Left cardiac atrium (tissue), 4 donors: Measurements from ENCODE around the gene KIF21B. TPM values are rescaled to one million over a fixed set of nuclear protein-coding genes. Genes with fewer than 3 reads are reported as not detected.
A peak's percentile ranks its signal among the peaks of the same experiment; 100 is the strongest.

ENCODE experiments used
- ATAC-seq, 2 donors: fragments of 200-7000 bp; cut with Tn5 transposase; one replicate each; pipeline ENCODE4 v1.9.1; 2020; ENCODE audit warnings: mild to moderate bottlenecking in 2 of 2, moderate library complexity in 2 of 2
- DNase-seq: peaks from one replicate; pipeline ENCODE4 v3.0.0-alpha.2; 2020
- intact Hi-C, 2 donors: fragments of 100-400 bp; cut with DNase I; formaldehyde crosslinking; loops; one replicate each; pipeline versions ENCODE4 v1.14.1 to v1.15.1; 2022 to 2023
- total RNA-seq, 2 donors: library from RNA; stranded (reverse); fragmentation: NEBNext Ultra II Directional; extraction: Animal tissue kit (Norgen Biotek cat#: 25700); gene quantifications; one replicate each; pipeline ENCODE4 v1.2.1, GENCODE V29; 2021
- donor health status: DM: no; HTN: yes; CAD: no.
- donor health status: DM: no; HTN: yes; CAD: no; lungs with severe emphysema.
- donor health status: DM: yes; HTN: yes; CAD: no.
- donor health status: Dilated cardiomyopathy.

KIF21B gene
- total RNA-seq, 2 donors from 2014 or later: 0.94 to 1.0 TPM

- DNase-seq (no peak), ATAC-seq (no peak)
- intact Hi-C loops: loop anchor here in 1 of 2 donors (10.0 kb wide), 2 partner anchors 138 to 248 kb away; partner anchors contain the start of gene CACNA1S
These were observed 46.3 kb downstream of the KIF21B start for GRCh38 chr1:200977071-200977754.

GRCh38 chr1:200976634-200977033, 46.9 kb downstream of the KIF21B start:
- intact Hi-C loops: loop anchor here in 1 of 2 donors (10.0 kb wide), 2 partner anchors 138 to 248 kb away; partner anchors contain the start of gene CACNA1S
- DNase-seq (no peak), ATAC-seq (no peak)

GRCh38 chr1:200975458-200975857, 48.1 kb downstream of the KIF21B start:
- no peak for DNase-seq
- intact Hi-C loops: loop anchor here in 1 of 2 donors (10.0 kb wide), 2 partner anchors 139 to 249 kb away; partner anchors contain the start of gene CACNA1S
- no peak for ATAC-seq

- no peak for ATAC-seq
- DNase-seq: no peak
- intact Hi-C loops: loop anchor here (5.0 to 10.0 kb wide), 3 partner anchors 140 to 250 kb away; partner anchors contain the start of gene CACNA1S (in 1 of the 2)
These were observed 48.8 kb downstream of the KIF21B start for GRCh38 chr1:200974711-200975110.

GRCh38 chr1:200973937-200974657, 49.4 kb downstream of the KIF21B start:
- intact Hi-C loops: loop anchor here (2.0 to 10.0 kb wide), 4 partner anchors 141 to 251 kb away; partner anchors contain the start of gene CACNA1S (in 1 of the 2)
- ATAC-seq: no peak
- no peak for DNase-seq

- DNase-seq: no peak
- no peak for ATAC-seq
- intact Hi-C loops: loop anchor here (2.0 to 10.0 kb wide), 4 partner anchors 142 to 252 kb away; partner anchors contain the start of gene CACNA1S (in 1 of the 2)
These were observed 50.4 kb downstream of the KIF21B start for GRCh38 chr1:200972985-200973742.

- DNase-seq (peak; percentile 76), ATAC-seq (peak; percentile 37 to 81)
- intact Hi-C loops: loop anchor here (2.0 to 10.0 kb wide), 5 partner anchors 71 to 253 kb away; partner anchors contain the start of gene CACNA1S (in 1 of the 2)
These were observed 51.4 kb downstream of the KIF21B start for GRCh38 chr1:200971955-200972711.

GRCh38 chr1:200971428-200971903, 52.0 kb downstream of the KIF21B start:
- no peak for DNase-seq
- intact Hi-C loops: loop anchor here (2.0 to 10.0 kb wide), 4 partner anchors 71 to 253 kb away; partner anchors contain the start of gene CACNA1S (in 1 of the 2)
- no peak for ATAC-seq

GRCh38 chr1:200970771-200971427, 52.6 kb downstream of the KIF21B start:
- intact Hi-C loops: loop anchor here (2.0 to 10.0 kb wide), 4 partner anchors 72 to 254 kb away; partner anchors contain the start of gene CACNA1S (in 1 of the 2)
- DNase-seq: no peak
- no peak for ATAC-seq

- intact Hi-C loops: loop anchor here (2.0 to 10.0 kb wide), 4 partner anchors 73 to 255 kb away; partner anchors contain the start of gene CACNA1S (in 1 of the 2)
- ATAC-seq: no peak
- DNase-seq: peak; percentile 2
These were observed 53.6 kb downstream of the KIF21B start for GRCh38 chr1:200969726-200970561.

- intact Hi-C loops: no loop called here
- no peak for DNase-seq
- no peak for ATAC-seq
These were observed 54.8 kb downstream of the KIF21B start for GRCh38 chr1:200968469-200969410.

GRCh38 chr1:200967693-200968468, 55.6 kb downstream of the KIF21B start:
- ATAC-seq (no peak), DNase-seq (no peak)
- intact Hi-C loops: no loop called here

- DNase-seq (no peak), ATAC-seq (no peak)
- intact Hi-C loops: no loop called here
These were observed 56.6 kb downstream of the KIF21B start for GRCh38 chr1:200966934-200967333.

GRCh38 chr1:200965111-200965805, 58.3 kb downstream of the KIF21B start:
- intact Hi-C loops: no loop called here
- ATAC-seq (no peak), DNase-seq (no peak)
